GM12878 (cell line): ENCODE results near the gene FAM25A.
"Not testable (repeated sequence)": the region's sequence is repeated elsewhere in the genome, so short reads cannot be mapped to it uniquely, and the experiment has no call there.

ENCODE experiments used
- BHLHE40 ChIP-seq, 2 experiments: fragments of 450-650 bp in 1 of 2; IDR thresholded peaks; 2 replicates each; pipeline ENCODE4 v1.6.1; 2011 to 2017; ENCODE audit warnings: low read depth in 2 of 2, borderline replicate concordance in 1 of 2, improper control_type of control experiment in 1 of 2, low read length in 1 of 2, mild to moderate bottlenecking in 1 of 2
- CTCF ChIP-seq, 3 experiments: IDR thresholded peaks in 2 of 3; conservative IDR thresholded peaks in 1 of 3; 2 replicates each; pipeline ENCODE4 v1.5.1; 2011; ENCODE audit warnings: low read depth in 3 of 3, low read length in 3 of 3, mild to moderate bottlenecking in 3 of 3, control low read depth in 2 of 3, moderate library complexity in 2 of 3, inconsistent platforms in 1 of 3, mixed read lengths in 1 of 3; ENCODE audit not compliant: control insufficient read depth in 2 of 3, insufficient read depth in 1 of 3; ENCODE audit errors: extremely low read depth in 1 of 3
- MYC ChIP-seq: IDR thresholded peaks from 2 replicates; pipeline ENCODE4 v1.6.1; 2011; ENCODE audit warnings: mild to moderate bottlenecking, low read length, moderate library complexity, inconsistent platforms; ENCODE audit not compliant: insufficient read depth, insufficient replicate concordance, insufficient read length, severe bottlenecking
- POLR2AphosphoS5 ChIP-seq: IDR thresholded peaks from 2 replicates; pipeline ENCODE4 v1.6.1; 2011; ENCODE audit warnings: mild to moderate bottlenecking, low read length, inconsistent platforms
- RAD21 ChIP-seq: IDR thresholded peaks from 2 replicates; pipeline ENCODE4 v1.6.1; 2011; ENCODE audit warnings: mild to moderate bottlenecking, low read depth, low read length, moderate library complexity; ENCODE audit not compliant: insufficient read depth
- RCOR1 ChIP-seq: conservative IDR thresholded peaks from 2 replicates; pipeline ENCODE4 v1.6.1; 2012; ENCODE audit warnings: low read depth, low read length, improper control_type of control experiment
- SRF ChIP-seq, 2 experiments: IDR thresholded peaks; 2 replicates each; pipeline ENCODE4 v1.6.1; 2011; ENCODE audit warnings: low read depth in 2 of 2, low read length in 2 of 2, mild to moderate bottlenecking in 1 of 2, moderate library complexity in 1 of 2
- ZZZ3 ChIP-seq: IDR thresholded peaks from 2 replicates; pipeline ENCODE4 v1.6.1; 2011; ENCODE audit warnings: low read depth; ENCODE audit not compliant: control insufficient read depth, insufficient read length

- TF ChIP-seq RAD21; ZZZ3; CTCF (IDR thresholded peaks at IDR 0.05 in 2 of 3, conservative IDR thresholded peaks at IDR 0.05 in 1 of 3; ENCODE audit: control insufficient read depth in 2 of 3, extremely low read depth in 1 of 3, insufficient read depth in 1 of 3, low read depth in 3 of 3, low read length in 3 of 3); MYC; SRF (IDR thresholded peaks at IDR 0.05; ENCODE audit: low read depth in 2 of 2, low read length in 2 of 2); POLR2AphosphoS5; BHLHE40 (IDR thresholded peaks at IDR 0.05; ENCODE audit: borderline replicate concordance in 1 of 2, low read depth in 2 of 2, low read length in 1 of 2); RCOR1: not testable (repeated sequence)
Measured at GRCh38 chr10:87018127-87018526, 2.0 kb upstream of the FAM25A start.
